ENCODE measurements around the gene SLBP.

DNA sequence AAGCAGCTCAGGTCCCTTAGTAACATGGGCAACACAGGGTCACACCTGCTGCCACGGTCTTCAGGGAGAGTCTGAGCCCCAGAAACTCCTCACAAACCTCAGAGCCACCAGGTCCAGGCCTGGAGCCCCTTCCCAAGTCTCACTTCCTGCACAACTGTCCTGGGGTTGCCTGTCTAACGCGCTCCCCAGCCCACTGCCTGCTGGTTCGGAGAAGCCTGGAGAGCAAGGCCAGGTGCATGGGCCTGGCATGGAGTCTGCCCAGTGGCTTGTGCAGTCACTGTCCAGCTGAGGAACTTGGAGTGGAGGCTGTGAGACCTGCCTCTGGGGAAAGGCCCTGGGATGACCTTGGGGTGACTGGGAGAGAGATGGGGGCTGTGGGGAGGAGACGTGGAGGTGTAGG, 56.0 kb downstream of the SLBP start:
- no peak for TF ChIP-seq SP1 (IDR thresholded peaks at IDR 0.05)
- TF ChIP-seq ELF4 (IDR thresholded peaks at IDR 0.05), result no peak
- TF ChIP-seq SUZ12 (IDR thresholded peaks at IDR 0.05), result no peak
- TF ChIP-seq TARDBP (IDR thresholded peaks at IDR 0.05), result no peak
